ENCODE measurements around the gene SEPHS2.
"Not testable (repeated sequence)": the region's sequence is repeated elsewhere in the genome, so short reads cannot be mapped to it uniquely, and the experiment has no call there.

SEPHS2 gene

GRCh38 chr16:30398661-30399434 is 46.8 kb downstream of the SEPHS2 start:
- peaks cover 50% of the 10 kb centered on the region for H3K4me1 Mint-ChIP-seq
- peaks cover 10% of the 10 kb centered on the region for H3K36me3 Mint-ChIP-seq (ENCODE audit: insufficient read depth)
- no peaks in the 10 kb centered on the region for H3K9me3 Mint-ChIP-seq
- H3K27ac Mint-ChIP-seq (ENCODE audit: low read depth) = no peak overlapping the region
- peak overlapping the region; percentile 80 for H3K4me3 Mint-ChIP-seq
- no peaks in the 10 kb centered on the region for H3K27me3 Mint-ChIP-seq
- no peak for DNase-seq (ENCODE audit: low spot score in 2 of 2)
- ATAC-seq (replicated peaks; ENCODE audit: extremely low read depth, poor library complexity, severe bottlenecking) = no peak

- ATAC-seq (replicated peaks; ENCODE audit: extremely low read depth, poor library complexity, severe bottlenecking) (no peak), DNase-seq (ENCODE audit: low spot score in 2 of 2) (no peak)
- Mint-ChIP-seq H3K4me3 (peak overlapping the region; percentile 50), H3K27me3 (no peaks in the 10 kb centered on the region), H3K27ac (ENCODE audit: low read depth) (no peak overlapping the region), H3K9me3 (no peaks in the 10 kb centered on the region), H3K4me1 (peaks cover 50% of the 10 kb centered on the region), H3K36me3 (ENCODE audit: insufficient read depth) (peaks cover 10% of the 10 kb centered on the region)
Measured at GRCh38 chr16:30397776-30398660, 47.7 kb downstream of the SEPHS2 start.

GRCh38 chr16:30397056-30397455 is 48.6 kb downstream of the SEPHS2 start:
- Mint-ChIP-seq H3K4me3 (peak overlapping the region; percentile 81), H3K27ac (ENCODE audit: low read depth) (no peak overlapping the region), H3K27me3 (no peaks in the 10 kb centered on the region), H3K4me1 (peaks cover 50% of the 10 kb centered on the region), H3K36me3 (ENCODE audit: insufficient read depth) (peaks cover 10% of the 10 kb centered on the region), H3K9me3 (no peaks in the 10 kb centered on the region)
- no peak for ATAC-seq (replicated peaks; ENCODE audit: extremely low read depth, poor library complexity, severe bottlenecking)
- DNase-seq (ENCODE audit: low spot score in 2 of 2) = no peak

- DNase-seq (ENCODE audit: low spot score in 2 of 2); H3K9me3 Mint-ChIP-seq; ATAC-seq (replicated peaks; ENCODE audit: extremely low read depth, poor library complexity, severe bottlenecking); H3K27me3 Mint-ChIP-seq: not testable (repeated sequence)
- peaks cover 10% of the 10 kb centered on the region for H3K36me3 Mint-ChIP-seq (ENCODE audit: insufficient read depth)
- H3K27ac Mint-ChIP-seq (ENCODE audit: low read depth) = peak overlapping the region; percentile 25
- peak overlapping the region; percentile 81 for H3K4me3 Mint-ChIP-seq
- H3K4me1 Mint-ChIP-seq = peaks cover 48% of the 10 kb centered on the region
Measured at GRCh38 chr16:30396627-30397026, 49.0 kb downstream of the SEPHS2 start.

- Mint-ChIP-seq H3K27me3 (no peaks in the 10 kb centered on the region), H3K4me1 (peaks cover 42% of the 10 kb centered on the region), H3K27ac (ENCODE audit: low read depth) (peak overlapping the region; percentile 25), H3K9me3 (no peaks in the 10 kb centered on the region), H3K4me3 (peak overlapping the region; percentile 81), H3K36me3 (ENCODE audit: insufficient read depth) (peaks cover 10% of the 10 kb centered on the region)
- ATAC-seq (replicated peaks; ENCODE audit: extremely low read depth, poor library complexity, severe bottlenecking) (no peak), DNase-seq (ENCODE audit: low spot score in 2 of 2) (no peak)
Measured at GRCh38 chr16:30395992-30396585, 49.6 kb downstream of the SEPHS2 start.

- Mint-ChIP-seq H3K36me3 (ENCODE audit: insufficient read depth) (peaks cover 8% of the 10 kb centered on the region), H3K27ac (ENCODE audit: low read depth) (peak within 1 kb of the TSS; percentile 86), H3K4me3 (peak within 1 kb of the TSS; percentile 81), H3K27me3 (no peaks in the 10 kb centered on the region), H3K9me3 (no peaks in the 10 kb centered on the region), H3K4me1 (peaks cover 40% of the 10 kb centered on the region)
- DNase-seq (ENCODE audit: low spot score in 2 of 2) = peak in 1 of 2 donors; percentile 27
- peak; percentile 66 for ATAC-seq (replicated peaks; ENCODE audit: extremely low read depth, poor library complexity, severe bottlenecking)
Measured at GRCh38 chr16:30395155-30395991, 50.3 kb downstream of the SEPHS2 start, which contains the start of gene ZNF48. TSS of gene ZNF48 (plus strand) at chr16:30395420. CDS start at chr16:30395795, 375 bp downstream.

- H3K36me3 Mint-ChIP-seq (ENCODE audit: insufficient read depth) = peaks cover 8% of the 10 kb centered on the region
- peak overlapping the region; percentile 86 for H3K27ac Mint-ChIP-seq (ENCODE audit: low read depth)
- ATAC-seq (replicated peaks; ENCODE audit: extremely low read depth, poor library complexity, severe bottlenecking) (no peak), DNase-seq (ENCODE audit: low spot score in 2 of 2) (no peak)
- H3K4me3 Mint-ChIP-seq = peak overlapping the region; percentile 81
- no peaks in the 10 kb centered on the region for H3K27me3 Mint-ChIP-seq
- peaks cover 34% of the 10 kb centered on the region for H3K4me1 Mint-ChIP-seq
- no peaks in the 10 kb centered on the region for H3K9me3 Mint-ChIP-seq
Measured at GRCh38 chr16:30394592-30395154, 51.0 kb downstream of the SEPHS2 start.

Measured in central memory CD8-positive, alpha-beta T cell (primary cell).